ENCODE measurements around the gene CLEC4E.
"Not testable (repeated sequence)": the region's sequence is repeated elsewhere in the genome, so short reads cannot be mapped to it uniquely, and the experiment has no call there.

CLEC4E gene

GRCh38 chr12:8544295-8544694, 3.6 kb upstream of the CLEC4E start:
- no peak overlapping the region for H3K4me3 ChIP-seq (replicated peaks; ENCODE audit: low read depth, low read length)
- peak; percentile 81 for TF ChIP-seq CTCF (IDR thresholded peaks at IDR 0.05; ENCODE audit: low read depth, low read length, missing control alignments)
- peak; percentile 22 for DNase-seq (ENCODE audit: extremely low read depth, low read depth)

GRCh38 chr12:8541562-8541961, 857 bp upstream of the CLEC4E start:
- H3K4me3 ChIP-seq (replicated peaks; ENCODE audit: low read depth, low read length): no peak overlapping the region
- TF ChIP-seq CTCF (IDR thresholded peaks at IDR 0.05; ENCODE audit: low read depth, low read length, missing control alignments): no peak
- DNase-seq (ENCODE audit: extremely low read depth, low read depth): no peak

- DNase-seq (ENCODE audit: extremely low read depth, low read depth); H3K4me3 ChIP-seq (replicated peaks; ENCODE audit: low read depth, low read length): not testable (repeated sequence)
- peak; percentile 10 for TF ChIP-seq CTCF (IDR thresholded peaks at IDR 0.05; ENCODE audit: low read depth, low read length, missing control alignments)
Observed at GRCh38 chr12:8537820-8538219, 2.9 kb downstream of the CLEC4E start.

GRCh38 chr12:8532045-8532444, 8.7 kb downstream of the CLEC4E start:
- no peak overlapping the region for H3K4me3 ChIP-seq (replicated peaks; ENCODE audit: low read depth, low read length)
- no peak for TF ChIP-seq CTCF (IDR thresholded peaks at IDR 0.05; ENCODE audit: low read depth, low read length, missing control alignments)
- DNase-seq (ENCODE audit: extremely low read depth, low read depth): no peak

GRCh38 chr12:8527250-8528130, 13.2 kb downstream of the CLEC4E start:
- TF ChIP-seq CTCF (IDR thresholded peaks at IDR 0.05; ENCODE audit: low read depth, low read length, missing control alignments): no peak
- DNase-seq (ENCODE audit: extremely low read depth, low read depth): no peak
- no peak overlapping the region for H3K4me3 ChIP-seq (replicated peaks; ENCODE audit: low read depth, low read length)

- H3K4me3 ChIP-seq (replicated peaks; ENCODE audit: low read depth, low read length): no peak overlapping the region
- no peak for DNase-seq (ENCODE audit: extremely low read depth, low read depth)
- no peak for TF ChIP-seq CTCF (IDR thresholded peaks at IDR 0.05; ENCODE audit: low read depth, low read length, missing control alignments)
Observed at GRCh38 chr12:8519171-8519570, 21.5 kb downstream of the CLEC4E start.
